ENCODE measurements around the gene PCDHA1.
A peak's percentile ranks its signal among the peaks of the same experiment; 100 is the strongest.

Gene PCDHA1

GRCh38 chr5:140996060-140996459 is 210.1 kb downstream of the PCDHA1 start:
- DNase-seq = no peak

GRCh38 chr5:140998921-140999410 is 213.0 kb downstream of the PCDHA1 start:
- no peak for DNase-seq

GRCh38 chr5:141001446-141001843 is 215.5 kb downstream of the PCDHA1 start:
- no peak for DNase-seq

- DNase-seq = no peak
Observed at GRCh38 chr5:141001844-141002604, 216.1 kb downstream of the PCDHA1 start.

- DNase-seq = no peak
Observed at GRCh38 chr5:141002605-141002965, 216.6 kb downstream of the PCDHA1 start.

- DNase-seq = no peak
Observed at GRCh38 chr5:141003031-141003430, 217.1 kb downstream of the PCDHA1 start.

GRCh38 chr5:141003791-141004611 is 218.1 kb downstream of the PCDHA1 start:
- DNase-seq = no peak

GRCh38 chr5:141007791-141008190 is 221.9 kb downstream of the PCDHA1 start:
- DNase-seq = no peak

- no peak for DNase-seq
Observed at GRCh38 chr5:141010047-141010793, 224.3 kb downstream of the PCDHA1 start.

- DNase-seq = no peak
Observed at GRCh38 chr5:141017943-141018342, 232.0 kb downstream of the PCDHA1 start.

GRCh38 chr5:141022384-141022783 is 236.4 kb downstream of the PCDHA1 start:
- no peak for DNase-seq

GRCh38 chr5:141031006-141031405 is 245.1 kb downstream of the PCDHA1 start:
- no peak for DNase-seq

- no peak for DNase-seq
Observed at GRCh38 chr5:141032626-141033025, 246.7 kb downstream of the PCDHA1 start.

- DNase-seq = no peak
Observed at GRCh38 chr5:141039061-141039460, 253.1 kb downstream of the PCDHA1 start.

- DNase-seq = no peak
Observed at GRCh38 chr5:141039517-141039916, 253.6 kb downstream of the PCDHA1 start.

- DNase-seq = peak in 1 of 3 donors; percentile 1
Observed at GRCh38 chr5:141040093-141040770, 254.3 kb downstream of the PCDHA1 start.

GRCh38 chr5:141040771-141041426 is 255.0 kb downstream of the PCDHA1 start:
- DNase-seq = peak; percentile 58 to 77 (median 69)

- no peak for DNase-seq
Observed at GRCh38 chr5:141041427-141041785, 255.5 kb downstream of the PCDHA1 start.

- DNase-seq = no peak
Observed at GRCh38 chr5:141042555-141042954, 256.6 kb downstream of the PCDHA1 start.

- DNase-seq = no peak
Observed at GRCh38 chr5:141050622-141051520, 264.9 kb downstream of the PCDHA1 start, which contains the start of gene PCDHB1. Gene PCDHB1, plus strand, starts transcription at chr5:141051374. Its CDS starts 97 bp downstream, at chr5:141051471.

- DNase-seq = no peak
Observed at GRCh38 chr5:141051521-141051866, 265.6 kb downstream of the PCDHA1 start.

Measured in suppressor macrophage treated with lipopolysaccharide for 1 hour (primary cell).